Lung (tissue), 12 donors: ENCODE results near the gene TXK. TPM values are rescaled to one million over a fixed set of nuclear protein-coding genes. Genes with fewer than 3 reads are reported as not detected.

Experiments used
- ATAC-seq: fragments of 200-7000 bp; cut with Tn5 transposase; one replicate; pipeline ENCODE4 v1.9.1; 2020; ENCODE audit warnings: moderate number of reproducible peaks; ENCODE audit not compliant: insufficient read depth, low FRiP score
- DNase-seq, 3 donors: peaks; one replicate each; pipeline ENCODE4 v3.0.0-alpha.2; 2013 to 2017
- H3K27ac ChIP-seq, 2 donors: one replicate each; pipeline ENCODE4 v1.5.1; 2013; ENCODE audit warnings: mild to moderate bottlenecking in 2 of 2, moderate library complexity in 2 of 2, control low read depth in 1 of 2, inconsistent platforms in 1 of 2, low read depth in 1 of 2, low read length in 1 of 2
- H3K27me3 ChIP-seq, 3 donors: one replicate each; pipeline ENCODE4 v1.5.1; 2013; ENCODE audit warnings: low read length in 2 of 3; ENCODE audit not compliant: control insufficient read depth in 3 of 3, insufficient read depth in 3 of 3
- H3K36me3 ChIP-seq, 4 donors: one replicate each; pipeline ENCODE4 v1.5.1; 2013; ENCODE audit warnings: low read length in 4 of 4, mild to moderate bottlenecking in 1 of 4, moderate library complexity in 1 of 4; ENCODE audit not compliant: control insufficient read depth in 4 of 4, insufficient read depth in 4 of 4
- H3K4me1 ChIP-seq, 5 donors: one replicate each; pipeline ENCODE4 v1.5.1; 2013; ENCODE audit warnings: low read length in 5 of 5, mild to moderate bottlenecking in 2 of 5, moderate library complexity in 1 of 5; ENCODE audit not compliant: control insufficient read depth in 5 of 5, insufficient read depth in 5 of 5
- H3K4me3 ChIP-seq: one replicate; pipeline ENCODE4 v1.5.1; 2013; ENCODE audit warnings: mild to moderate bottlenecking, control low read depth, moderate library complexity
- H3K9ac ChIP-seq, 2 donors: one replicate each; pipeline ENCODE4 v1.5.1; 2013; ENCODE audit warnings: low read length in 2 of 2, control low read depth in 1 of 2; ENCODE audit not compliant: insufficient read depth in 1 of 2
- H3K9me3 ChIP-seq, 4 donors: one replicate each; pipeline ENCODE4 v1.5.1; 2013; ENCODE audit warnings: low read length in 3 of 4, mild to moderate bottlenecking in 1 of 4, moderate library complexity in 1 of 4; ENCODE audit not compliant: control insufficient read depth in 4 of 4, insufficient read depth in 3 of 4
- WGBS, 2 donors: extraction: QIAGEN DNeasy Blood & Tissue Kit; methylation state at CpG; one replicate each; pipeline ENCODE4 v1.1.7; 2013; 5-methylcytosine and 5-hydroxymethylcytosine counted together
- polyA plus RNA-seq, 2 donors: library from polyadenylated mRNA; stranded (reverse); fragments of 200-250 nt; gene quantifications; one replicate each; pipeline ENCODE4 v1.2.1, GENCODE V29; 2013
- total RNA-seq, 2 donors: library from RNA; depleted of rRNA in 1 of 2; stranded (reverse); fragments of >200 nt in 1 of 2; gene quantifications; one replicate each; pipeline ENCODE4 v1.2.1, GENCODE V29; 2014 to 2021
- TF ChIP-seq, protein P1 (sequence below): IDR thresholded peaks from 2 replicates; pipeline ENCODE4 v1.5.1; 2012; ENCODE audit warnings: mild to moderate bottlenecking; ENCODE audit errors: control extremely low read depth, extremely low read depth
- donor health status: control.
- donor health status: control.
- donor health status: Bipolar disorder and iron deficiency.
- donor health status: healthy.
- donor health status: DM: yes; HTN: yes; CAD: no.

TXK gene
- total and polyA plus RNA-seq, 4 donors, result 0.91 to 9.1 (median 2.0) TPM

DNA sequence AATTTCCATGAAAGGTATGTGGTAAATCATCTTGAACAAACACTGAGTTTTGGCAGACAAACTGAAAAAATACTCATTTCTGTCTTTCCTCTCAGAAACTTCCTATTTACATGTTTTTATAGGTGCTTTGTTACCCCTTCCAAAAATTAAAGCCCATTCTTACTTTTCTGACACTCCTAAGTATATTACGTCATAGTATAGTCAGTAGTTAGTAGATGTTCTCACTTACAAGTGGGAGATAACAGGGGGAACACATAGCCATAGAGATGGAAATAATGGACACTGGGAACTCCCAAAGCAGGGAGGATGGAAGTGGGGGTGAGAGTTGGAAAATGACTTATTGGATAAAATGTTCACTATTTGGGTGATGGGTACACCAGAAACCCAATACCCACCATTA is 28.8 kb downstream of the TXK start:
- TF ChIP-seq, protein P1, sequence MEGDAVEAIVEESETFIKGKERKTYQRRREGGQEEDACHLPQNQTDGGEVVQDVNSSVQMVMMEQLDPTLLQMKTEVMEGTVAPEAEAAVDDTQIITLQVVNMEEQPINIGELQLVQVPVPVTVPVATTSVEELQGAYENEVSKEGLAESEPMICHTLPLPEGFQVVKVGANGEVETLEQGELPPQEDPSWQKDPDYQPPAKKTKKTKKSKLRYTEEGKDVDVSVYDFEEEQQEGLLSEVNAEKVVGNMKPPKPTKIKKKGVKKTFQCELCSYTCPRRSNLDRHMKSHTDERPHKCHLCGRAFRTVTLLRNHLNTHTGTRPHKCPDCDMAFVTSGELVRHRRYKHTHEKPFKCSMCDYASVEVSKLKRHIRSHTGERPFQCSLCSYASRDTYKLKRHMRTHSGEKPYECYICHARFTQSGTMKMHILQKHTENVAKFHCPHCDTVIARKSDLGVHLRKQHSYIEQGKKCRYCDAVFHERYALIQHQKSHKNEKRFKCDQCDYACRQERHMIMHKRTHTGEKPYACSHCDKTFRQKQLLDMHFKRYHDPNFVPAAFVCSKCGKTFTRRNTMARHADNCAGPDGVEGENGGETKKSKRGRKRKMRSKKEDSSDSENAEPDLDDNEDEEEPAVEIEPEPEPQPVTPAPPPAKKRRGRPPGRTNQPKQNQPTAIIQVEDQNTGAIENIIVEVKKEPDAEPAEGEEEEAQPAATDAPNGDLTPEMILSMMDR, result no peak
- H3K4me1 ChIP-seq, result peaks cover 0 to 7% (median 0%) of the 10 kb centered on the region in 5 donors
- DNase-seq, result no peak
- H3K36me3 ChIP-seq, result no peaks in the 10 kb centered on the region
- no peak overlapping the region for H3K4me3 ChIP-seq
- no peak overlapping the region for H3K27ac ChIP-seq
- H3K27me3 ChIP-seq, result no peaks in the 10 kb centered on the region
- WGBS, 2 donors, result 95 to 97% methylated on average over 1 of the region's 1 CpG
- ATAC-seq, result no peak
- H3K9me3 ChIP-seq, result no peaks in the 10 kb centered on the region
- no peak overlapping the region for H3K9ac ChIP-seq

DNA sequence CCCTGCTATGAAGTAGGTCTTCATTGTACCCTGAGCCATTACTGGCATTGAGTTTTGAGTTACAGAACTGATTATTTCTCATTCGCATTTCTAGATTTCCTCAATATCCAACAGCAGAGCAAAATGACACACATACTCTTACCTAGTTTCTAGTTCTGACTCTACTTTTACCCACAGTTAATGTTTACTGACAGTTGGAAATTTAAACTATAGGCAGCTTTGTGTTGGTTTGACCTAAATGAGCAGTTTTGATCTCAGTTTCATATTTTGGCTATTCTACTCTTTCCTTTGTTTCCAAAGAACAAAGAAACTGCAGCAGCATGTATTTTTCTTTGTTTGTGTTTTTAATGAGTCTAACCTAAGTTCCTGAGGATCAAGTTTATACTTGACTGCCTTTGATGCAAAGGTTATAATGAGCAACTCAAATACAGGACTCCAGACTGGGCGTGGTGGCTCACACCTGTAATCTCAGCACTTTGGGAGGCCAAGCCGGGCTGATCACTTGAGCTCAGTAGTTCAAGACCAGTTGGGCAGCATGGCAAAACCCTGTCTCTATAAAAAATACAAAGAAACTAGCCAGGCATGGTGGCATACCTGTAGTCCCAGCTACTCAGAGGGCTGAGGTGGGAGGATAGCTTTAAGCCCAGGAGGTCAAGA is 30.4 kb downstream of the TXK start:
- TF ChIP-seq, protein P1, result no peak
- H3K27ac ChIP-seq, result no peak overlapping the region
- no peak overlapping the region for H3K4me3 ChIP-seq
- no peak overlapping the region for H3K9ac ChIP-seq
- DNase-seq, result no peak
- no peaks in the 10 kb centered on the region for H3K27me3 ChIP-seq
- H3K4me1 ChIP-seq, result no peaks in the 10 kb centered on the region
- ATAC-seq, result no peak
- H3K9me3 ChIP-seq, result no peaks in the 10 kb centered on the region
- WGBS, 2 donors, result 79 to 98% methylated on average over 3 of the region's 3 CpGs
- no peaks in the 10 kb centered on the region for H3K36me3 ChIP-seq

DNA sequence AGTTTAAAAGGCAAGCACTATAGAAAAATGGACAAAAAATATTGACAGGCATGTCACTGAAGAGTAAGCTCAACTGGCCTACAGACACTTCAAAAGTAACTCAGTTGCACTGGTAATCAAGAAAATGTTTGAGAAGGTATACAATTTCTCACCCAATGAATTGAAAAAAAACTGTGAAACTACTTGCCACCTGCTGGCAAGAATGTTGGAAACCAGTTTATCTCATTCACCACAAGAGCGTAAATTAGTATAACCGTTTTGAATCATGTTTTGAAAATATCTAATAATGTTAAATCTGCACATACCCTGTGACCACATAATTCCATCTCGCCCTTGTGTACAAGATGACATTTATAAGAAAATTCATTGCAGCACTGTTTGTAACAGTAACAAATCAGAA is 31.7 kb downstream of the TXK start:
- no peaks in the 10 kb centered on the region for H3K9me3 ChIP-seq
- no peaks in the 10 kb centered on the region for H3K4me1 ChIP-seq
- no peak for DNase-seq
- no peak overlapping the region for H3K27ac ChIP-seq
- WGBS, 2 donors, result 85 to 92% methylated on average over 3 of the region's 3 CpGs
- no peaks in the 10 kb centered on the region for H3K27me3 ChIP-seq
- H3K36me3 ChIP-seq, result no peaks in the 10 kb centered on the region
- TF ChIP-seq, protein P1, result no peak
- H3K4me3 ChIP-seq, result no peak overlapping the region
- no peak overlapping the region for H3K9ac ChIP-seq
- no peak for ATAC-seq

DNA sequence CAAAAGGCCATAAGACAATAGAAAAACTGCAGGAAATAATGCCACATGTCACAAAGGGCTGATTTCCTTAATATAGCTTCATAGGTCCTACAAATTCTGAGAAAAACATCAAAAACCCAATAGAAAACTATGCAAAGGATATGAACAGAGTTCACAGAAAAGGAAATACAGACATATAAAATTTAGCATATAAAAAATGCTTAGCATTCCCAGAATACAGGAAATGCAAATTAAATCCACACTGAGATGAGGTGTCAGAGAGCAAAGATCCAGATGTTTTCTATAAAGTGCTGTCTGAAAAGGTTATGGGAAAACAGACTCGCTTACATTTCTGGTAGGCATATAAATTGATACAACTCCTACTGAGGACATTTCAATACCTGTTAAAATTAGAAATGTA is 33.8 kb downstream of the TXK start:
- Histone ChIP-seq H3K9me3 (no peaks in the 10 kb centered on the region), H3K4me3 (no peak overlapping the region), H3K9ac (no peak overlapping the region), H3K36me3 (no peaks in the 10 kb centered on the region), H3K27me3 (no peaks in the 10 kb centered on the region), H3K4me1 (no peaks in the 10 kb centered on the region), H3K27ac (no peak overlapping the region)
- ATAC-seq, result no peak
- WGBS, 2 donors, result 73 to 84% methylated on average over 1 of the region's 1 CpG
- TF ChIP-seq, protein P1, result no peak
- peak in 2 of 3 donors; percentile 80 to 86 for DNase-seq
